HFFc6 (cell line): ENCODE data around the gene OPN1LW. TPM values are rescaled to one million over a fixed set of nuclear protein-coding genes. Genes with fewer than 3 reads are reported as not detected.

Experiments used
- DNase-seq: peaks from one replicate; pipeline ENCODE4 v3.0.0-alpha.2; 2018
- H3K27ac Mint-ChIP-seq: 2 replicates; pipeline ENCODE4 v1.8.0; 2020; ENCODE audit warnings: mild to moderate bottlenecking, mixed read lengths
- H3K27me3 Mint-ChIP-seq: 2 replicates; pipeline ENCODE4 v1.8.0; 2021; ENCODE audit warnings: mild to moderate bottlenecking, moderate library complexity, mixed read lengths; ENCODE audit not compliant: insufficient read depth
- H3K36me3 Mint-ChIP-seq: 2 replicates; pipeline ENCODE4 v1.8.0; 2021; ENCODE audit warnings: low read depth, mixed read lengths
- H3K4me1 Mint-ChIP-seq: 2 replicates; pipeline ENCODE4 v1.8.0; 2020; ENCODE audit warnings: low read depth, mixed read lengths
- H3K4me3 Mint-ChIP-seq: 2 replicates; pipeline ENCODE4 v1.8.0; 2020; ENCODE audit warnings: mild to moderate bottlenecking, moderate library complexity, mixed read lengths
- H3K9me3 Mint-ChIP-seq: 2 replicates; pipeline ENCODE4 v1.8.0; 2020; ENCODE audit warnings: mild to moderate bottlenecking, mixed read lengths
- total RNA-seq, 6 experiments: library from RNA; stranded (reverse); fragmentation: NEBNext Ultra II Directional; extraction: Animal tissue kit (Norgen Biotek cat#: 25700); gene quantifications; 2 replicates in 1 of 6; 3 replicates in 5 of 6; pipeline ENCODE4 v1.2.3, GENCODE V29; 2021
- TF ChIP-seq, protein P1 (sequence below): fragments of 200-600 bp; sonication (generic); IDR thresholded peaks from 2 replicates; pipeline ENCODE4 v1.5.0; 2021; ENCODE audit warnings: antibody characterized with exemption, mild to moderate bottlenecking

The OPN1LW gene
- total RNA-seq, 6 experiments from 2014 or later = not detected

DNA sequence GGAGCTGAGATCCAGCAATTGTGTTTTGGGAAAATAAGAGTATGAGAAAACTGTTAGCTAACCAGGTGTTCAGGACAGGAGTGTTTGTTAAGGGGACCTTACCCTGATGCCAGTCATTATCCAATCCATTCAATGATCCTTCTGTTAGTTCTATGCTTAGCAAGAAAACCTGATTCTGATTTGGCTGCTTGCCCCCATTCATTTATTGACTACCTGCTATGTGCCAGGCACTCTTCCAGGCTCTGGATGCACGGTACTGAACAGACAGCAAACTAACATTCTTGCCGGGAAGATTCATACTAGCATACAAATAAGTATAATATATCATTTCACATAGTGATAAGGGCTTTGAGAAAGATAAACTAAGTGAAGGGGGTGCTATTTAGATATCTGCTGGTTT is 45.5 kb upstream of the OPN1LW start:
- H3K36me3 Mint-ChIP-seq = no peaks in the 10 kb centered on the region
- no peak overlapping the region for H3K4me3 Mint-ChIP-seq
- no peak overlapping the region for H3K27ac Mint-ChIP-seq
- peaks cover 27% of the 10 kb centered on the region for H3K4me1 Mint-ChIP-seq
- no peaks in the 10 kb centered on the region for H3K9me3 Mint-ChIP-seq
- TF ChIP-seq, protein P1, sequence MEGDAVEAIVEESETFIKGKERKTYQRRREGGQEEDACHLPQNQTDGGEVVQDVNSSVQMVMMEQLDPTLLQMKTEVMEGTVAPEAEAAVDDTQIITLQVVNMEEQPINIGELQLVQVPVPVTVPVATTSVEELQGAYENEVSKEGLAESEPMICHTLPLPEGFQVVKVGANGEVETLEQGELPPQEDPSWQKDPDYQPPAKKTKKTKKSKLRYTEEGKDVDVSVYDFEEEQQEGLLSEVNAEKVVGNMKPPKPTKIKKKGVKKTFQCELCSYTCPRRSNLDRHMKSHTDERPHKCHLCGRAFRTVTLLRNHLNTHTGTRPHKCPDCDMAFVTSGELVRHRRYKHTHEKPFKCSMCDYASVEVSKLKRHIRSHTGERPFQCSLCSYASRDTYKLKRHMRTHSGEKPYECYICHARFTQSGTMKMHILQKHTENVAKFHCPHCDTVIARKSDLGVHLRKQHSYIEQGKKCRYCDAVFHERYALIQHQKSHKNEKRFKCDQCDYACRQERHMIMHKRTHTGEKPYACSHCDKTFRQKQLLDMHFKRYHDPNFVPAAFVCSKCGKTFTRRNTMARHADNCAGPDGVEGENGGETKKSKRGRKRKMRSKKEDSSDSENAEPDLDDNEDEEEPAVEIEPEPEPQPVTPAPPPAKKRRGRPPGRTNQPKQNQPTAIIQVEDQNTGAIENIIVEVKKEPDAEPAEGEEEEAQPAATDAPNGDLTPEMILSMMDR = no peak
- peaks cover 14% of the 10 kb centered on the region for H3K27me3 Mint-ChIP-seq
- DNase-seq = no peak

- H3K4me3 Mint-ChIP-seq = no peak overlapping the region
These were observed 30.3 kb upstream of the OPN1LW start for GRCh38 chrX:154113729-154114128.

DNA sequence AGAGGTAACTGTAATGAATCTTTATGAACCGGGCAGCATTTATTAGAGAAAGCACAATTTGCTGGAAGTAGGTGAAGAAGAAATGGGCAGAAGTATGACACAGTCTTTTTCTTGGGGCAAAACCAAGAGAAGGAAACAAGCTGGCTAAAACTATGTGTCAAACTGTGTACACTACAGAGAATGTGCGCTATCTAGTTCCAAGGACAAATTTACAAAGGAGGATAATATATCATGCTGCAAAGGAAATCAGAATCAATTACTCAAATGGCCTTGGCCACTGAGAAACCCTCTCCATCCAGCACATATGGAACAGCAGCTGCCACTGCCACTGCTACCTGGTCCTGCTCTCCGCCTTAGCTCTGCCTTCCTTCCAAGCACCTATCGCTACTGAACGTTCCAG is 29.4 kb upstream of the OPN1LW start:
- no peaks in the 10 kb centered on the region for H3K9me3 Mint-ChIP-seq
- H3K36me3 Mint-ChIP-seq = no peaks in the 10 kb centered on the region
- TF ChIP-seq, protein P1 = no peak
- no peak for DNase-seq
- H3K27me3 Mint-ChIP-seq = peaks cover 20% of the 10 kb centered on the region
- H3K27ac Mint-ChIP-seq = no peak overlapping the region
- H3K4me3 Mint-ChIP-seq = no peak overlapping the region
- no peaks in the 10 kb centered on the region for H3K4me1 Mint-ChIP-seq

More at GRCh38 chrX:154113729-154114128, 30.3 kb upstream of the OPN1LW start:
- no peak overlapping the region for H3K27ac Mint-ChIP-seq
- H3K4me1 Mint-ChIP-seq = no peaks in the 10 kb centered on the region
- no peak for DNase-seq
- peaks cover 19% of the 10 kb centered on the region for H3K27me3 Mint-ChIP-seq
- H3K36me3 Mint-ChIP-seq = no peaks in the 10 kb centered on the region
- no peaks in the 10 kb centered on the region for H3K9me3 Mint-ChIP-seq
- TF ChIP-seq, protein P1 = no peak

GRCh38 chrX:154115071-154115470 is 29.0 kb upstream of the OPN1LW start:
- no peak for DNase-seq
- no peaks in the 10 kb centered on the region for H3K36me3 Mint-ChIP-seq
- H3K27me3 Mint-ChIP-seq = peaks cover 20% of the 10 kb centered on the region
- H3K27ac Mint-ChIP-seq = no peak overlapping the region
- TF ChIP-seq, protein P1 = no peak
- H3K4me1 Mint-ChIP-seq = no peaks in the 10 kb centered on the region
- no peaks in the 10 kb centered on the region for H3K9me3 Mint-ChIP-seq
- no peak overlapping the region for H3K4me3 Mint-ChIP-seq

- Mint-ChIP-seq H3K27me3 (peaks cover 20% of the 10 kb centered on the region), H3K36me3 (no peaks in the 10 kb centered on the region), H3K9me3 (no peaks in the 10 kb centered on the region), H3K27ac (no peak overlapping the region), H3K4me1 (no peaks in the 10 kb centered on the region), H3K4me3 (no peak overlapping the region)
- TF ChIP-seq, protein P1 = no peak
- DNase-seq = no peak
These were observed 28.3 kb upstream of the OPN1LW start for GRCh38 chrX:154115750-154116149.
